ENCODE data around the gene ARHGEF4. TPM values are rescaled to one million over a fixed set of nuclear protein-coding genes. Genes with fewer than 3 reads are reported as not detected.

Gene ARHGEF4
- total and polyA plus RNA-seq, 2 donors (not counting 3 experiments of a cell fraction or from before 2014, with no cell fraction given) = not detected

DNA sequence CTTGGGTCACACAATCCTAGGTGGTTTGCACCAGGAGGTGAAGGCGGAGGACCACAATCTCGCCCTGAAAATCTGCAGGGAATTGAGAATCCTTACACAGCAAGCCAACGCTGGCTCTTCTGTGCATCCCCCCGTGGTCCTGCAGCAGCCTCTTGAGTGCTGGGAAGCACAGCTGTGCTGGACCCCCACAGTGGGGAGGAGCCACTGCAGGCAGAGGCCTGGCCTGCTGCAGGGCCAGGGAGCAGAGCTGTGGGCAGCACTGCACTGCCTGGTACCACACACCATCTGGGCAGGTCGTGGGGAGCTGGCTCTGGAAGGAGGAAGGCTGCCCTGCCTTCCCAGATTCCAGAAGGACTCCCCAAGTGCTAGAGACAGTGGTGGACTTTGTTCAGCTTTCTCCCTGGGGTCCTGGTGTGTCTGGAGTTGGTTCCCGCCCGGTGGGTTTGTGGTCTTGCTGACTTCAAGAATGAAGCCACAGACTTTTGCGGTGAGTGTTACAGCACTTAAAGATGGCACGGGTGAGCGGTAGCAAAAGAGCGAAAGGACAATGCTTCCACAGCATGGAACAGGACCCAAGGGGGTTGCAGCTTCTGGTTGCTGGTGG, 150.3 kb downstream of the ARHGEF4 start:
- Histone ChIP-seq H3K9me1 (replicated peaks; ENCODE audit: control insufficient read depth, extremely low read depth, insufficient read depth, low read length) (no peaks in the 10 kb centered on the region), H3K79me2 (ENCODE audit: control insufficient read depth, insufficient read depth, low read length) (no peaks in the 10 kb centered on the region), H3K9ac (replicated peaks; ENCODE audit: extremely low read depth, insufficient read depth, low read length) (no peak overlapping the region), H3K27ac (ENCODE audit: insufficient read depth, low read depth, low read length) (no peak overlapping the region), H3K4me1 (ENCODE audit: control insufficient read depth, extremely low read depth, insufficient read depth, low read length) (no peaks in the 10 kb centered on the region), H3K4me3 (replicated peaks in 1 of 3; ENCODE audit: insufficient read depth in 1 of 3, low read depth in 1 of 3, low read length in 3 of 3) (no peak overlapping the region), H3K27me3 (ENCODE audit: control insufficient read depth in 2 of 2, insufficient read depth in 2 of 2, low read length in 2 of 2) (no peaks in the 10 kb centered on the region), H3K9me3 (replicated peaks; ENCODE audit: control insufficient read depth, insufficient read depth, low read length) (no peaks in the 10 kb centered on the region), H4K20me1 (replicated peaks; ENCODE audit: control insufficient read depth, extremely low read depth, insufficient read depth, low read length) (no peaks in the 10 kb centered on the region), H3K36me3 (ENCODE audit: control insufficient read depth in 2 of 2, extremely low read depth in 1 of 2, insufficient read depth in 2 of 2, low read length in 2 of 2) (no peaks in the 10 kb centered on the region), H2AFZ (ENCODE audit: low read depth, low read length) (no peak overlapping the region), H3K4me2 (ENCODE audit: insufficient read depth, low read length) (no peak overlapping the region)
- BruUV-seq (replicated peaks) = no TSS peak
- intact Hi-C loops (cut with micrococcal nuclease) = no loop called here
- ChIA-PET POLR2A (no interaction called here), CTCF (no interaction called here)
- FAIRE-seq (no peak), DNase-seq (ENCODE audit: low read depth, low spot score) (no peak)
- dilution Hi-C loops (cut with MboI; ENCODE audit: extremely low pct_ligation_motif_present, low sequenced_read_pairs) = no loop called here
- TF ChIP-seq MAX (IDR thresholded peaks at IDR 0.05; ENCODE audit: insufficient read depth, insufficient read length) (no peak), POLR2AphosphoS5 (IDR thresholded peaks at IDR 0.05; ENCODE audit: insufficient read depth, low read depth, low read length) (no peak), GATA2 (IDR thresholded peaks at IDR 0.05; ENCODE audit: insufficient read depth, insufficient read length, low read depth, low read length) (no peak), FOS (IDR thresholded peaks at IDR 0.05; ENCODE audit: borderline replicate concordance, insufficient read depth, low read length) (no peak), MYC (IDR thresholded peaks at IDR 0.05; ENCODE audit: low read depth, low read length) (no peak), EZH2 (IDR thresholded peaks at IDR 0.05; ENCODE audit: borderline replicate concordance, low read depth, low read length, severe bottlenecking) (no peak), JUN (IDR thresholded peaks at IDR 0.05; ENCODE audit: borderline replicate concordance, insufficient read depth, insufficient read length, low read depth) (no peak)
- TF ChIP-seq, protein P1, sequence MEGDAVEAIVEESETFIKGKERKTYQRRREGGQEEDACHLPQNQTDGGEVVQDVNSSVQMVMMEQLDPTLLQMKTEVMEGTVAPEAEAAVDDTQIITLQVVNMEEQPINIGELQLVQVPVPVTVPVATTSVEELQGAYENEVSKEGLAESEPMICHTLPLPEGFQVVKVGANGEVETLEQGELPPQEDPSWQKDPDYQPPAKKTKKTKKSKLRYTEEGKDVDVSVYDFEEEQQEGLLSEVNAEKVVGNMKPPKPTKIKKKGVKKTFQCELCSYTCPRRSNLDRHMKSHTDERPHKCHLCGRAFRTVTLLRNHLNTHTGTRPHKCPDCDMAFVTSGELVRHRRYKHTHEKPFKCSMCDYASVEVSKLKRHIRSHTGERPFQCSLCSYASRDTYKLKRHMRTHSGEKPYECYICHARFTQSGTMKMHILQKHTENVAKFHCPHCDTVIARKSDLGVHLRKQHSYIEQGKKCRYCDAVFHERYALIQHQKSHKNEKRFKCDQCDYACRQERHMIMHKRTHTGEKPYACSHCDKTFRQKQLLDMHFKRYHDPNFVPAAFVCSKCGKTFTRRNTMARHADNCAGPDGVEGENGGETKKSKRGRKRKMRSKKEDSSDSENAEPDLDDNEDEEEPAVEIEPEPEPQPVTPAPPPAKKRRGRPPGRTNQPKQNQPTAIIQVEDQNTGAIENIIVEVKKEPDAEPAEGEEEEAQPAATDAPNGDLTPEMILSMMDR (IDR thresholded peaks at IDR 0.05; ENCODE audit: extremely low read depth in 1 of 2, insufficient read depth in 1 of 2, low read depth in 1 of 2, low read length in 2 of 2) = no peak

Data from endothelial cell of umbilical vein (primary cell).